Measurements from ENCODE around the gene PTH2R. TPM values are rescaled to one million over a fixed set of nuclear protein-coding genes. Genes with fewer than 3 reads are reported as not detected.

PTH2R gene
- total and polyA plus RNA-seq, 2 of the 13 experiments (the other 11 are each of a cell fraction or from before 2014, with no cell fraction given): 0.04 TPM; not detected in 1

Other genes with a start within 250 kb of the PTH2R start
- gene CRYGA, start 243.2 kb upstream of the PTH2R start, total RNA-seq (2016; rRNA removed; fragmentation: Illumina TruSeq; extraction: Trizol): not detected in 2 replicates
- not detected in 2 replicates for gene CRYGA, start 243.2 kb upstream of the PTH2R start, polyA plus RNA-seq (2011; rRNA removed)
- gene C2orf80, start 216.8 kb upstream of the PTH2R start, total RNA-seq (2016; rRNA removed; fragmentation: Illumina TruSeq; extraction: Trizol): not detected in 2 replicates
- gene C2orf80, start 216.8 kb upstream of the PTH2R start, polyA plus RNA-seq (2011; rRNA removed): not detected in 2 replicates
- 1,077 and 1,654 TPM in 2 replicates for gene IDH1, start 151.7 kb upstream of the PTH2R start, total RNA-seq (2016; rRNA removed; fragmentation: Illumina TruSeq; extraction: Trizol)
- gene IDH1, start 151.7 kb upstream of the PTH2R start, polyA plus RNA-seq (2011; rRNA removed): 258 and 312 TPM in 2 replicates
- 21.7 and 24.4 TPM in 2 replicates for gene PIKFYVE, start 140.5 kb upstream of the PTH2R start, total RNA-seq (2016; rRNA removed; fragmentation: Illumina TruSeq; extraction: Trizol)
- 15.8 and 20.2 TPM in 2 replicates for gene PIKFYVE, start 140.5 kb upstream of the PTH2R start, polyA plus RNA-seq (2011; rRNA removed)

Measured in HepG2 (cell line).